ENCODE measurements around the gene SMIM13.

Gene SMIM13

GRCh38 chr6:11187301-11187700 lies 93.7 kb downstream of the SMIM13 start:
- DNase-seq (ENCODE audit: low spot score), result no peak
- Histone ChIP-seq H3K4me3 (no peak overlapping the region), H3K27ac (no peak overlapping the region)
- no peak for TF ChIP-seq CTCF (IDR thresholded peaks at IDR 0.05)
